GM21423 (cell line): ENCODE data around the gene CUL9.

Experiments
- ATAC-seq: cut with Tn5 transposase; IDR thresholded peaks from one replicate; pipeline ENCODE4 v1.9.1; 2021; ENCODE audit warnings: mild to moderate bottlenecking, moderate library complexity; ENCODE audit not compliant: unreplicated experiment

Gene CUL9

GRCh38 chr6:43269273-43270007 is 87.4 kb downstream of the CUL9 start:
- no peak for ATAC-seq

DNA sequence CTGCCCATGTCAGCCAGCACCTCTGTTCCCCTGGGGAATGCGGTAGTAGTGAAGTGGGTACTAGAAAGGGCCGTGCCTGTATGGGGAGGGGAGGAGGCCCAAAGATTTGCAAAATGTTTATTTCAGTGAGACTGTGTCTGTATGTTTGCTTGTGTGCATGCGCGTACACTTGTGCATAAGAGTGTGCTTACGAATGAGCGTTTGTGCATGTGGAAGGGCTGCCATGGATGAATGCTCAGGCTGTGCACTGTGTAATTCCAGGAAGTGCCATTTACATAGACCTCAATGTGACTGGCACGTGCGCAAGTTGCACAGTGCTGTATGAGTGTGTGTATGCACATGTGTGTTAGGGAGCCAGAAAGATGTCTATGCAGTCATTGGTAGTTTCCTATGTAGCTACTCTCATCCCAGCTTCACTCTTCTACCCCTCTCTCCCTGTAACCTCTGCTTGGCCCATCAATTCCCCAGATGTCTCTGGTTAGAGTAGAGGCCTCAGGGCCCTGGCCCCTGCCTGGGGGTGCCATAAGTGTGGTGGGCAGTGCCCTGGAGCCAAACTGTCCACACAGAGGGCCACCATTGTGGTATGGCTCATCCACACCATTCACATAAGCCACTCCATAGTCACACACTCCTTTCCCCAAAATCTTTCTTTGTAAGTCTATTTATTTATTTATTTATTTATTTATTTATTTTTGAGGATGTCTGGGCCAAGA is 89.3 kb downstream of the CUL9 start:
- no peak for ATAC-seq

- no peak for ATAC-seq
Observed at GRCh38 chr6:43271944-43272343, 89.9 kb downstream of the CUL9 start.

GRCh38 chr6:43273707-43274106 is 91.7 kb downstream of the CUL9 start:
- no peak for ATAC-seq
